GM12864 (cell line): ENCODE results near the gene DTNB.
A peak's percentile ranks its signal among the peaks of the same experiment; 100 is the strongest.

Source experiments
- DNase-seq: peaks from one replicate; pipeline ENCODE4 v3.0.0-alpha.2; 2011; ENCODE audit warnings: low read depth
- H3K4me3 ChIP-seq: 2 replicates; pipeline ENCODE4 v1.5.1; 2011; ENCODE audit warnings: mild to moderate bottlenecking, low read depth, low read length, control low read depth
- TF ChIP-seq, protein P1 (sequence below): IDR thresholded peaks from 2 replicates; pipeline ENCODE4 v1.5.1; 2011; ENCODE audit warnings: low read depth, mild to moderate bottlenecking, moderate library complexity, low read length, control low read depth, inconsistent platforms; ENCODE audit errors: missing control alignments

DTNB gene

DNA sequence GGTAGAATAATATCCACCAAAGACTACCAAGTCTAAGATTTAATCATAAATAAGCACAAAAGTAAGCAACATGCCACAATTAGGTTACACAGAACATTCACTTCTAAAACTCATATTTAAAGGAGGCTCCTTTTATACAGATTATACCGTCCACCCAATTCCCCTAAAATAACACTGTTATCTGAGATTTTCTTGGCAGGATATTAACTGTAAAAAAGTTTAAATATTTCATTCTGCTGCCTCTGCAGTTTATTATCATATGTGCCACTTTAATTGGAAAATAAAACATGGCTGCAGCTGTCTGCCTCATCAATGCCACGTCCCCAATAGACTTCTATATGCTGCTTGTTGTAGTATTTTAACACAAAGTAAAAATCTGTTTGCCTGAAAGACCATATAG, 140.9 kb downstream of the DTNB start:
- no peak for DNase-seq
- TF ChIP-seq, protein P1, sequence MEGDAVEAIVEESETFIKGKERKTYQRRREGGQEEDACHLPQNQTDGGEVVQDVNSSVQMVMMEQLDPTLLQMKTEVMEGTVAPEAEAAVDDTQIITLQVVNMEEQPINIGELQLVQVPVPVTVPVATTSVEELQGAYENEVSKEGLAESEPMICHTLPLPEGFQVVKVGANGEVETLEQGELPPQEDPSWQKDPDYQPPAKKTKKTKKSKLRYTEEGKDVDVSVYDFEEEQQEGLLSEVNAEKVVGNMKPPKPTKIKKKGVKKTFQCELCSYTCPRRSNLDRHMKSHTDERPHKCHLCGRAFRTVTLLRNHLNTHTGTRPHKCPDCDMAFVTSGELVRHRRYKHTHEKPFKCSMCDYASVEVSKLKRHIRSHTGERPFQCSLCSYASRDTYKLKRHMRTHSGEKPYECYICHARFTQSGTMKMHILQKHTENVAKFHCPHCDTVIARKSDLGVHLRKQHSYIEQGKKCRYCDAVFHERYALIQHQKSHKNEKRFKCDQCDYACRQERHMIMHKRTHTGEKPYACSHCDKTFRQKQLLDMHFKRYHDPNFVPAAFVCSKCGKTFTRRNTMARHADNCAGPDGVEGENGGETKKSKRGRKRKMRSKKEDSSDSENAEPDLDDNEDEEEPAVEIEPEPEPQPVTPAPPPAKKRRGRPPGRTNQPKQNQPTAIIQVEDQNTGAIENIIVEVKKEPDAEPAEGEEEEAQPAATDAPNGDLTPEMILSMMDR, result no peak
- H3K4me3 ChIP-seq, result no peak overlapping the region

DNA sequence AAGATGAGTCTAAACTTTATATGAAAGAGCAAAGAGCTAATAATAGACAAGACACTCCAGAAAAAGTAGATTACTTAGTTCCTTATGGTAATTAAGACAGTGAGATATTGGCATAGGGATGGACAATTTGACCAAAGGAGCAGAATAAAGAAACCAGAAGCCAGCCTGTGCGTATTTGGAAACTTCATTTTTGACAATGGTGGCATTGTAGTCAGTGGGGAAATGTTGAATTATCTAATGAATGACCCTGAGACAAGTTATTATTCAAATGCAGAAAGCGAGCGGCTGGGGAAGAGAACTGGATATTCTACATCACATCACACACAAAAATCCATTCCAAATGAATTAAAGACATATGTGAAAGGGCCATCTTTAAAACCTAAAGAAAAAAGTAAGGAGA, 144.3 kb downstream of the DTNB start:
- TF ChIP-seq, protein P1, result no peak
- H3K4me3 ChIP-seq, result no peak overlapping the region
- DNase-seq, result no peak

DNA sequence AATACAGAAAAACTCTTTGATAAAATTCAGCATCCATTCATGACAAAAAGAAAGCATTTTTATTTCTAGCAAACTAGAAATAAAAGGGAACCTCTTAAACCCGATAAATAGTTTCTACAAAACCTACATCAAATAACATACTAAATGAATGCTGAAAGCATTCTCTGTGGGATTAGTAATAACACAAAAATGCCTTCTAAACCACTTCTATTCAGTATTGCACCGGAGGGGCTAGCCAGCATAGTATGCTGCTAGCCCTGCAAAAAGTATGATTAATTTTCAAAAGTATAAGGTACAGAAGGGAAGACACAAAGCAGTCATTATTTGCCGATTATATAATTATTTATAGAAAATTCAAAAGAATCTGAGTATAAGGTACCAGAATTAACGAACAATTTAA, 145.2 kb downstream of the DTNB start:
- TF ChIP-seq, protein P1, result no peak
- H3K4me3 ChIP-seq, result no peak overlapping the region
- no peak for DNase-seq

DNA sequence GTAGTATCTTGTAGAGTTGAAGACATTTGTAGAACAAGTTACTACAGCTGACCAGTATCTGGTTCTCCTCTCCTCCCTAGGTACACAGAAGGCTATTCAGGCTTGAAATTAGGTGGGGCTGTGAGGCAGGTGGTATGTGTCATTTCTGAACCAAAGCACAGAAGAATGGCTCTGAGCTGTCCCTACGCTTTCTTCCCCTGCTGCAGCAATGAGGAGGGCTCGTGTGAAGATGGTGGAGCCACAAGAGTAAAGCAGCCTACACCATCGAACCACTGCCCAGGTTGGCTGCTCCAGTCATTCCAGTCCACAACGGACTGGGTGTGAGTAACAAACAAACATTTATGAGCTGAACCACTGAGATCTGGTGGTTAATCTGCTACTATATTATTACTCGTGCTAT, 148.9 kb downstream of the DTNB start:
- H3K4me3 ChIP-seq, result no peak overlapping the region
- TF ChIP-seq, protein P1, result no peak
- DNase-seq, result peak; percentile 31

DNA sequence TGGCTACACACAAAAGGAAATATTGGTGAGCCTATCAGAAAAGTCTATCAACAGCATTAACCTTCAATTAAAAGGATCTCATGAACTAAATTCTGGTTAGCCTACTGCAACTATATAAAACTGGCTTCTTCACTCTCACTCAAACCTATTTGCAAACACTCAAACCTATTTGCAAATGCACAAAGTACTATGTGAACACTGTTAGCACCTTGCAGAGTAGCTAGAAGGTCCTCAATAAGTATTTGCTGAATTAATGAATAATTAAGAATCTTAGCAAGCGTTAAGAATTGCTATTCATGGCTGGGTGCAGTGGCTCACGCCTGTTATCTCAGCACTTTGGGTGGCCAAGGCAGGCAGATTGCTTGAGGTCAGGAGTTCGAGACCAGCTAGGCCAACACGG, 150.3 kb downstream of the DTNB start:
- H3K4me3 ChIP-seq, result no peak overlapping the region
- DNase-seq, result no peak

DNA sequence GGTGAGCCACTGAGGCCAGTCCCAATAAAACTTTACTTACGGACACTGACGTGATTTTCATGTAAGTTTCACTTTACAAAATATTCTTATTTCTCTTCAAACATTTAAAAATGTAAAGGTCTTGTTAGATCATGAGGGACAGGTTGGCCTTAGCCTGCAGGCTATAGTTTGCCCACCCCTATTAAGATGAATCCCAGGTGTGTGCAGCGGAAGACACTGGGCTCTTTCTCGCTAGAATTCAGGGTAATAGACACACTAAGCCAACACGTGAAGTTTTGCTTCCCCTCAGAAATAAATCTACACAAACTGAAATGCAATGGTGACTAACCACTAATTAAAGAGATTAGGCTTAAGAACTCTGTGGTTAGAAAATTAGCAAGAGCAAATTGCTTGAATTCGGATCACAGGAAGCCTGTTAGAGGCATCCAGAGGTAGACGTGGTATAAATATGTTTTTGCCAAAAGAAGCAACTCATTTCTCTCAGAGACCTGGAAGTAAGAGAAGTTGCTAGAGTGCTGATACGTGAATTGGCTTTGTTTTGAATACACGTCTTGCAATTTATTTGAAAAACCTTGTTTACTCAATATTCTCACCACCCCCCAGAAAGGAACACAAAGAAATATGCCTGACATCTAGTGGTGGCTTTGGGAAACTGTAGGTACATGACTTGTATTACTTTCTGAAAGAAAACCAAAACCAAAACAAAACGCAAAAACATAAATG, 151.6 kb downstream of the DTNB start:
- peak; percentile 87 for DNase-seq
- H3K4me3 ChIP-seq, result no peak overlapping the region
- TF ChIP-seq, protein P1, result peak; percentile 61

More for the DNA sequence above, 150.3 kb downstream of the DTNB start:
- TF ChIP-seq, protein P1, result no peak

DNA sequence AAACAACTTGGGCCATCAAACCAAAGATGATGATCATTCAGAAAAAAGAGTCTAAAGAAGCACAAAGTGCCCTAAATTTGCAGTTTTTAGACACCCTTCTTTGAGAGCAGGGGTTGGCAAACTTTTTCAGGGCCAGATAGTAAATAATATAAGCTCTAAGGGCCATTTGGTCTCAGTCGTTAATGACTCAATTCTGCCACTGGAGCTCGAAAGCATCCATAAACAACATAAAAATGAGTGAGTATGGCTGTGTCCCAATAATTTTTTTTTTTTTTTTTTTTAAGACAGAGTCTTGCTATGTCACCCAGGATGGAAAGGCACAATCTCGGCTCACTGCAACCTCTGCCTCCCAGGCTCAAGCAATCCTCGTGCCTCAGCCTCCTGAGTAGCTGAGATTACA, 152.3 kb downstream of the DTNB start:
- TF ChIP-seq, protein P1, result no peak
- DNase-seq, result no peak
- no peak overlapping the region for H3K4me3 ChIP-seq
